ENCODE measurements around the gene PNPLA4.

Gene PNPLA4

DNA sequence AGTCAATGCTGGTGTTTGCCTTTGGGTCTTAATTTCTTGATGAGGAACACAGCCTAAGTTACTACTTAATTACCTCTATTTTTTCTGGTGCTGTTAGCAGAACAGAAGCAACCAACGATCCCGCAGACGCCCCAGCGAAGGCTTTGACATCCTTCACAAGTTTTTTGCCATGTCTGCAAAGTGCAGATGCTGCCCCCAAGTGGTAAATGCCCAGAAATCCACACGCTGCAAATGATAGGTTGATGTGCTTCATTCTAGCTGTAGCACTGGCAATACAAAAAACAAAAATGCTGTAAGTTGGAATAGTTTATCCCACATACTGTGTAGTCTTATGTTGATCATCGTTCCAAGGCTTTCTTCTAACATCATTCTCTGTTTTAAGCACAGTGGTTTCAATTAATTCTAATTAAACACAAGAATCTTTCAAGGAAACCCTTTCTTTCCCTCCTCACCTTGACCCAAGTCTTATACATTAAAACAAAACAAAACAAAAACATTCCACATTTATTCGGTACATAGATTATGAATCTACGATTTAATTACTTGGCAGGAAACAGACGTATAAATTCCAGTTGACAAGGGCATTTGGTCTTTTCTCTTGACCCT is 1.2 kb downstream of the PNPLA4 start:
- Histone ChIP-seq H3K4me1 (ENCODE audit: insufficient read depth, low read length) (no peaks in the 10 kb centered on the region), H3K9me3 (ENCODE audit: control insufficient read depth, insufficient read depth, low read length) (no peaks in the 10 kb centered on the region), H3K9ac (ENCODE audit: low read depth, low read length) (no peak overlapping the region), H3K36me3 (ENCODE audit: insufficient read depth, low read length) (no peaks in the 10 kb centered on the region; the same call in 1 of the 2 replicates)

DNA sequence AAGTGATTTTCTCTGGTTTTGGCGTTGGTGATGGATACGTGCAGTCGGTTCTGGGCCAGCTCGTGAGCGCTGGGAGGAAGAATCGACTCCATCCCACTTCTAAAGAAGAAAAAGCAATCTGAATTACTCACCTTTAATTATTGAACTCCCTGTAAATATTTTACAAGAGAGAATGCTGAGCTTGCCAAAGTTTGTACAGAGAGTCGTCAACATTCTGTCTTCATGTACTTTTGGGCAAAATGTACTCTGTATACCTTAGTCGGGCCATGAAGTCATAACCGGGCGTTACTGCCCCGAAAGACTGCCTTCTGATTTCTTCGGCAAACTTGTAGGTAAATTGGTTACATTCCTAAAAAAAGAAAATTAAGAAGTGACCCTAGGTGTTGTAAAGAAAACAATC is 5.5 kb downstream of the PNPLA4 start:
- H3K36me3 ChIP-seq (ENCODE audit: insufficient read depth, low read length), result no peaks in the 10 kb centered on the region; the same call in 1 of the 2 replicates
- no peaks in the 10 kb centered on the region for H3K4me1 ChIP-seq (ENCODE audit: insufficient read depth, low read length)
- H3K9me3 ChIP-seq (ENCODE audit: control insufficient read depth, insufficient read depth, low read length), result no peaks in the 10 kb centered on the region
- H3K9ac ChIP-seq (ENCODE audit: low read depth, low read length), result no peak overlapping the region

DNA sequence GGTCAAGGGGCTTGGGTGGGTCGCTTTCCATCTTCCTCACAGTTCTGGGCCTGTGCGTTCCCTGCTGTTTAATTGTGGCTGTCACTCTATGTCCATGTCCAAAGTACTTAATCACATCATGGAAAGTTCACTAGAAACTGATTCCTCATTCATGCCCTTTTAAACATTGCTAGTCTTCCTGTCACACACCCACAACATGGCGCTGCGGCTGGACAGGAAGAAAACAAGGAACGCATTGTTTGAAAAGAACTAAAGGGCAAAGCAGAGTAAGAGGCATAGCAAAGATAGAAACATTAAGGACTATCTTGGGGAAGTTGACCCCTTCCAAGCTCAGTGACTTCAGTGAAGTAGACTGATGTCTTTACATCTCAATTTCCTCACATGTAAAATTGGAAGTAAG is 18.4 kb downstream of the PNPLA4 start:
- Histone ChIP-seq H3K4me1 (ENCODE audit: insufficient read depth, low read length) (no peaks in the 10 kb centered on the region), H3K9ac (ENCODE audit: low read depth, low read length) (no peak overlapping the region), H3K36me3 (ENCODE audit: insufficient read depth, low read length) (no peaks in the 10 kb centered on the region; the same call in 1 of the 2 replicates), H3K9me3 (ENCODE audit: control insufficient read depth, insufficient read depth, low read length) (no peaks in the 10 kb centered on the region)

DNA sequence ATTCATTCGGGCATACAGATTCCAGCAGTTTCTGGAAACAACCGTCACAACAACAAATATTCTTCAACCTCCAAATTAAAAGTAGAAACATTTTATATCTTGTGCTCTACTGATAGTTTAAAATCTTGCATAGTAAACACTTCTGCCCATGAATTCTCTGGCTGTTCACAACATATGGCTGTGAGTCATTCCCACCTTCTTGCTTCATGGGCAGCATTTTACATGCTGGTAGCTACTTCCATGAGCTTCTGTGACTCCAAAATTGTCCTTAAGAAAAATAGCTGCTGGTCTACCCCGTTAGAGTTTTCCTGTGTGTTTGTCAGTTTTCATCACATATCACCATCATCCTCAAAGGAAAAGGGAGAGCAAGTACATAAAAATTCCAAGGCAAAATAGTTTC is 22.7 kb downstream of the PNPLA4 start:
- Histone ChIP-seq H3K4me1 (ENCODE audit: insufficient read depth, low read length) (no peaks in the 10 kb centered on the region), H3K9me3 (ENCODE audit: control insufficient read depth, insufficient read depth, low read length) (no peaks in the 10 kb centered on the region), H3K36me3 (ENCODE audit: insufficient read depth, low read length) (no peaks in the 10 kb centered on the region; the same call in 1 of the 2 replicates), H3K9ac (ENCODE audit: low read depth, low read length) (no peak overlapping the region)

DNA sequence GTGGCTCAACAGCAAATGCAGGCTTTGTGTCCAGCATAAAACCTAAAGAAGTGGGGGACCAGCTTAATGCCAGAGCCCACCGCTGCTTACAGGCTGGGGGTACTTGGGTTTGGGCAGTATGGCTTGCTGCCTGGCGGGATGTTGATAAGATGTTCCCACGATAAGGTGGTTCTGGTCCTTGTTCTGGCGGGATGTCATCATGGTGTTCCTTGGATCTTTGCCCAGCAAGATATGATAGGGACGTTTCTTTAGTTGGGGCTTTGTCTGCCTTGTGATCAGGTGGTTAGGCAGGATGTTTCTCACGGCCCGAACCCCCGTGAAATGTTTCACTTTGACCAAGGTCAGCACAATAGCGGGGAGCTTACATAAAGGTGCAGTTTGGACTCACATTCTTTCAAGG is 35.3 kb downstream of the PNPLA4 start:
- no peaks in the 10 kb centered on the region for H3K36me3 ChIP-seq (ENCODE audit: insufficient read depth, low read length)

DNA sequence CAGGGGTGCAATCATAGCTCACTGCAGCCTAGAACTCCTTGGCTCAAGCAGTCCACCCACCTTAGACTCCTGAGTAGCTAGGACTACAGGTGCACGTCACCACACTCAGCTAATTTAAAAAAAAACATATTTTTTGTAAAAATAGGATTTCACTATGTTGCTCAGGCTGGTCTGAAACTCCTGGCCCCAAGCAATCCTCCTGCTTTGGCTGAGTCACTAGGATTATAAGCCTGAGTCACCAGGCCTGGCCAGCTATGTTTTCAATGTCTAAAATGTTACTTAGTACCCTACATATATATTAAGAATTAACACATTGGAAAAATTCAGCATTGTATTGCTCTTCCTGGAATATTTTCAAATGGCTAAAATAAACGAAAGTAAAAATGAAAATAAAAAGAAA is 37.5 kb downstream of the PNPLA4 start:
- no peaks in the 10 kb centered on the region for H3K4me1 ChIP-seq (ENCODE audit: insufficient read depth, low read length)
- H3K9me3 ChIP-seq (ENCODE audit: control insufficient read depth, insufficient read depth, low read length), result no peaks in the 10 kb centered on the region
- no peak overlapping the region for H3K9ac ChIP-seq (ENCODE audit: low read depth, low read length)
- no peaks in the 10 kb centered on the region for H3K36me3 ChIP-seq (ENCODE audit: insufficient read depth, low read length)

More for the DNA sequence above, 35.3 kb downstream of the PNPLA4 start:
- H3K9me3 ChIP-seq (ENCODE audit: control insufficient read depth, insufficient read depth, low read length), result no peaks in the 10 kb centered on the region
- H3K4me1 ChIP-seq (ENCODE audit: insufficient read depth, low read length), result no peaks in the 10 kb centered on the region
- no peak overlapping the region for H3K9ac ChIP-seq (ENCODE audit: low read depth, low read length)

DNA sequence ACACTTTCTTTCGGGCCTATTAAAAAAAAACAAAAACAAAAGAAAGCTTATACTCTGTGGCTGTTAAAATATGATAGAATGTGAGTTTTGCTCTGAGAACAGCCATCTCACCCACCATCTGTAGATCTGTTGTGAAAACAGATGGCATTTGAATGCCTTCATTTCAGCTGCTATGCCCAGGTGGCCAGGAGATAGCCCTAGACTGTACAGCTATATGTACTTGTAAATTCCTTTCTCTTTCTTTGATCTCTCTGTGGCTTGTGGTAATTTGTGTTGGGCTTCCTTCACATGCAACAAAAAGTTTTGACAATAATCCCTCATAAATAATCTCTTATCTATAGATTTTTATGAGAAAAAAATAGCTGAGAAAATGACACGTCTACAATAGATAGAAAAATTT is 38.1 kb downstream of the PNPLA4 start:
- H3K4me1 ChIP-seq (ENCODE audit: insufficient read depth, low read length), result no peaks in the 10 kb centered on the region
- H3K9ac ChIP-seq (ENCODE audit: low read depth, low read length), result no peak overlapping the region
- H3K36me3 ChIP-seq (ENCODE audit: insufficient read depth, low read length), result no peaks in the 10 kb centered on the region
- no peaks in the 10 kb centered on the region for H3K9me3 ChIP-seq (ENCODE audit: control insufficient read depth, insufficient read depth, low read length)

DNA sequence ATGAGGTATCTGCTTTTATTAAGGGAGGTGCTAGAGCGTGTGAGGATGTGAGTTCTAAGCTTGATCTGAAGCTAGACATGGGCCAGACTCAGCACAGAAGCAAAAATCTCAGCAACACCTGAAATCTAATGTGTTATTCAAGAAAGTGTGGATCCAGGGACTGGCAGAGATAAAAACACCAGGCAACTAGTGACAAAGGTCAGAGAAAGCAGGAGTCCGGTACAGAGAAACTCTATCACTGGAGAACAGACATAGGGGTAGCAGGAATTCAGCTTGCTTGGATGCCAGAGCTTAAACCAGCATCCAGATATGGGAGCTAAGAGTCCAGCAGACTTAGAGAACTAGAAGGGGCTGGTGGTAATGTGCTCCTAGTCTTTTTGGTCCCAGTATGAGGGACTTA is 50.3 kb downstream of the PNPLA4 start:
- no peaks in the 10 kb centered on the region for H3K4me1 ChIP-seq (ENCODE audit: insufficient read depth, low read length)
- no peak overlapping the region for H3K9ac ChIP-seq (ENCODE audit: low read depth, low read length)
- no peaks in the 10 kb centered on the region for H3K36me3 ChIP-seq (ENCODE audit: insufficient read depth, low read length)
- H3K9me3 ChIP-seq (ENCODE audit: control insufficient read depth, insufficient read depth, low read length), result no peaks in the 10 kb centered on the region

DNA sequence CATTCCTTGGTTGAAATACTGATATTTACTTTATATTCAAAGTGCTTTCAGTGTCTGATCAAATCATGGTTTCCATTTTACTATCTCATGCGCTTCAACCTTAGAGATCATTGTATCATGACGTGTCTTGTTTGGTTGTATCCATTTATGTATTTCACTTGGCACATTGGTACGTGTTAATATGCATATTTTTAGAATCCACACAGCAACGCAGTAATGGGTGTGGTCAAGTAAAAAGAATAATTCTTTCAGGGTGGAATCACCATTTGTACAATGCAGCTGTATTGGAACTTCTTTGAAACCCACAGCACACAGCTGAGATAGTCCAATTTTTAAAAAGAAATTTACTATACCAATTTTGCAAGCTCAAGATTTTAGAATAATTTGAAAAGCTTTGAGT is 55.2 kb downstream of the PNPLA4 start:
- Histone ChIP-seq H3K36me3 (ENCODE audit: insufficient read depth, low read length) (no peaks in the 10 kb centered on the region), H3K9ac (ENCODE audit: low read depth, low read length) (no peak overlapping the region), H3K4me1 (ENCODE audit: insufficient read depth, low read length) (no peaks in the 10 kb centered on the region), H3K9me3 (ENCODE audit: control insufficient read depth, insufficient read depth, low read length) (no peaks in the 10 kb centered on the region)

DNA sequence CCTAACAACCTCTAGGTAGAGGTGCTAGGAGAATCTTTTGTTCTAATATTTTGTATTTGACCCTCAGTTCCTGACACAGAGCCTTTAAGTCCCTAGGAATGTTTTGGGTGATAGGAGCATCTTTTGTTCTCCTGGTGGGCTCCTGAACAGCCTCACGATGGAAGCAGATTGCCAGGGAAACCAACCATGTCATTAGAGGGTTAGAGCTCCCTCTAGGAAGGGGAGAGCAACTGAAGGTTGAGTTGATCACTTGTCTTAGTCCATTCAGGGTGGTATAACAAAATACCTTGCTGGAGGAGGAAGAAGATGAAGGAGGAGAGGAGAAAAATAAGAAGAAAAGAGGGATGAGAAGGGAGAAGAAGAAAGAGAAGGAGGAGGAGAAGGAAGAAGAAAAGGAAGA is 75.0 kb downstream of the PNPLA4 start:
- Histone ChIP-seq H3K36me3 (ENCODE audit: insufficient read depth, low read length) (no peaks in the 10 kb centered on the region), H3K9me3 (ENCODE audit: control insufficient read depth, insufficient read depth, low read length) (no peaks in the 10 kb centered on the region), H3K4me1 (ENCODE audit: insufficient read depth, low read length) (no peaks in the 10 kb centered on the region), H3K9ac (ENCODE audit: low read depth, low read length) (no peak overlapping the region)

Data from ES-I3 (cell line).